ENCODE measurements around the gene PRKCB. TPM values are rescaled to one million over a fixed set of nuclear protein-coding genes. Genes with fewer than 3 reads are reported as not detected.
"Not testable (repeated sequence)": the region's sequence is repeated elsewhere in the genome, so short reads cannot be mapped to it uniquely, and the experiment has no call there.

The PRKCB gene
- total RNA-seq, 1 donor from 2014 or later: not detected

- DNase-seq (ENCODE audit: low read depth): no peak
These were observed 400.0 kb downstream of the PRKCB start for GRCh38 chr16:24235806-24236205.

- DNase-seq (ENCODE audit: low read depth): not testable (repeated sequence)
These were observed 403.1 kb downstream of the PRKCB start for GRCh38 chr16:24238846-24239245.

- no peak for DNase-seq (ENCODE audit: low read depth)
These were observed 411.3 kb downstream of the PRKCB start for GRCh38 chr16:24246911-24247607.

DNA sequence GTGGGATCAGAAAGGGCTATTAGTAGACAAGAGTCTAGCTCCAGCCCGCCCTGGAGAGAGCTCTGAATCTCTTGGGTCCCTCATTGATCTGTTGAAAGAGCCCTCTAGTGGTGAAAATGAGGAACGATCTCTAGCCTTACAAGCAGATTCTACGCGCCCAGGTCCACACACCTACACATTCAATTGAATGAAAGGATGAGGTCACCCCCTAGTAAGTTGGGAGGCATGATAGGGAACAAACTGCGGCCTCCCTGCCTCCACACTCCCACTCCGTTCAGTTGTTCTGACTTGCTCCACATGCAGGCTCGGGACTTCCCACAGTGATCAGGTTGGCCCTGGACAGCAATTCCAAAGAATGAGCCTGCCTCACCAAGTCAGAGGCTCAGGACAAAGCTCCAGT, 417.4 kb downstream of the PRKCB start:
- peak; percentile 21 for DNase-seq (ENCODE audit: low read depth)

- no peak for DNase-seq (ENCODE audit: low read depth)
These were observed 419.9 kb downstream of the PRKCB start, which contains the start of gene CACNG3 for GRCh38 chr16:24255456-24256371. Gene CACNG3 (plus strand): TSS chr16:24256335. CDS start chr16:24256755, 420 bp downstream.

- no peak for DNase-seq (ENCODE audit: low read depth)
These were observed 422.2 kb downstream of the PRKCB start for GRCh38 chr16:24257958-24258357.

GRCh38 chr16:24258791-24259190, 423.0 kb downstream of the PRKCB start:
- no peak for DNase-seq (ENCODE audit: low read depth)

- DNase-seq (ENCODE audit: low read depth): no peak
These were observed 427.0 kb downstream of the PRKCB start for GRCh38 chr16:24262816-24263215.

Other genes starting within 250 kb of the PRKCB start
- gene NDUFAB1, start 239.7 kb upstream of the PRKCB start, total RNA-seq: 22.2 and 43.6 TPM in 2 replicates
- gene PALB2, start 194.7 kb upstream of the PRKCB start, total RNA-seq: 12.5 and 15.4 TPM in 2 replicates
- 64.8 and 123 TPM in 2 replicates for gene DCTN5, start 194.5 kb upstream of the PRKCB start, total RNA-seq
- 0.99 and 8.0 TPM in 2 replicates for gene PLK1, start 157.1 kb upstream of the PRKCB start, total RNA-seq
- gene ERN2, start 122.8 kb upstream of the PRKCB start, total RNA-seq: 0.15 TPM in 1 of 2 replicates, not detected in the other
- gene CHP2, start 81.0 kb upstream of the PRKCB start, total RNA-seq: not detected in 2 replicates